Measurements from ENCODE around the gene NR2F6. TPM values are rescaled to one million over a fixed set of nuclear protein-coding genes. Genes with fewer than 3 reads are reported as not detected.
A peak's percentile ranks its signal among the peaks of the same experiment; 100 is the strongest.

The NR2F6 gene
- total and polyA plus RNA-seq, 4 donors, result 8.9 to 33.6 (median 26.1) TPM

GRCh38 chr19:17242431-17243208 is 3.1 kb downstream of the NR2F6 start:
- Histone ChIP-seq H3K27me3 (ENCODE audit: control insufficient read depth, insufficient read depth, low read length) (no peaks in the 10 kb centered on the region), H3K4me3 (ENCODE audit: low read depth, low read length) (no peak overlapping the region), H3K27ac (ENCODE audit: low read depth, low read length) (no peak overlapping the region), H3K9me3 (ENCODE audit: control insufficient read depth, insufficient read depth, low read length) (no peaks in the 10 kb centered on the region), H3K36me3 (ENCODE audit: control insufficient read depth, insufficient read depth, low read length) (peaks cover 26% of the 10 kb centered on the region), H3K4me1 (ENCODE audit: control insufficient read depth, insufficient read depth, low read length) (peaks cover 43% of the 10 kb centered on the region)
- WGBS (ENCODE audit: insufficient coverage), result 46% methylated on average over 4 of the region's 8 CpGs
- no peak for DNase-seq (ENCODE audit: low read depth in 4 of 6, low spot score in 6 of 6)

- peaks cover 37% of the 10 kb centered on the region for H3K4me1 ChIP-seq (ENCODE audit: control insufficient read depth, insufficient read depth, low read length)
- H3K27me3 ChIP-seq (ENCODE audit: control insufficient read depth, insufficient read depth, low read length), result no peaks in the 10 kb centered on the region
- no peak overlapping the region for H3K4me3 ChIP-seq (ENCODE audit: low read depth, low read length)
- 100% methylated on average over 6 of the region's 6 CpGs for WGBS (ENCODE audit: insufficient coverage)
- no peak for DNase-seq (ENCODE audit: low read depth in 4 of 6, low spot score in 6 of 6)
- H3K27ac ChIP-seq (ENCODE audit: low read depth, low read length), result no peak overlapping the region
- H3K9me3 ChIP-seq (ENCODE audit: control insufficient read depth, insufficient read depth, low read length), result no peaks in the 10 kb centered on the region
- peaks cover 35% of the 10 kb centered on the region for H3K36me3 ChIP-seq (ENCODE audit: control insufficient read depth, insufficient read depth, low read length)
Observed at GRCh38 chr19:17240826-17241399, 4.8 kb downstream of the NR2F6 start.

GRCh38 chr19:17240062-17240752 is 5.5 kb downstream of the NR2F6 start:
- WGBS (ENCODE audit: insufficient coverage), result 71% methylated on average over 18 of the region's 24 CpGs
- Histone ChIP-seq H3K27me3 (ENCODE audit: control insufficient read depth, insufficient read depth, low read length) (no peaks in the 10 kb centered on the region), H3K36me3 (ENCODE audit: control insufficient read depth, insufficient read depth, low read length) (peaks cover 37% of the 10 kb centered on the region), H3K4me3 (ENCODE audit: low read depth, low read length) (no peak overlapping the region), H3K4me1 (ENCODE audit: control insufficient read depth, insufficient read depth, low read length) (peaks cover 39% of the 10 kb centered on the region), H3K27ac (ENCODE audit: low read depth, low read length) (no peak overlapping the region), H3K9me3 (ENCODE audit: control insufficient read depth, insufficient read depth, low read length) (no peaks in the 10 kb centered on the region)
- no peak for DNase-seq (ENCODE audit: low read depth in 4 of 6, low spot score in 6 of 6)

- H3K36me3 ChIP-seq (ENCODE audit: control insufficient read depth, insufficient read depth, low read length), result peaks cover 50% of the 10 kb centered on the region
- no peak overlapping the region for H3K27ac ChIP-seq (ENCODE audit: low read depth, low read length)
- no peak for DNase-seq (ENCODE audit: low read depth in 4 of 6, low spot score in 6 of 6)
- no peak overlapping the region for H3K4me3 ChIP-seq (ENCODE audit: low read depth, low read length)
- no peaks in the 10 kb centered on the region for H3K9me3 ChIP-seq (ENCODE audit: control insufficient read depth, insufficient read depth, low read length)
- H3K4me1 ChIP-seq (ENCODE audit: control insufficient read depth, insufficient read depth, low read length), result peaks cover 32% of the 10 kb centered on the region
- H3K27me3 ChIP-seq (ENCODE audit: control insufficient read depth, insufficient read depth, low read length), result no peaks in the 10 kb centered on the region
- WGBS (ENCODE audit: insufficient coverage), result 94% methylated on average over 7 of the region's 13 CpGs
Observed at GRCh38 chr19:17237747-17238706, 7.7 kb downstream of the NR2F6 start.

GRCh38 chr19:17236811-17237543 is 8.7 kb downstream of the NR2F6 start:
- Histone ChIP-seq H3K4me3 (ENCODE audit: low read depth, low read length) (no peak overlapping the region), H3K27me3 (ENCODE audit: control insufficient read depth, insufficient read depth, low read length) (no peaks in the 10 kb centered on the region), H3K9me3 (ENCODE audit: control insufficient read depth, insufficient read depth, low read length) (no peaks in the 10 kb centered on the region), H3K27ac (ENCODE audit: low read depth, low read length) (no peak overlapping the region), H3K36me3 (ENCODE audit: control insufficient read depth, insufficient read depth, low read length) (peaks cover 56% of the 10 kb centered on the region), H3K4me1 (ENCODE audit: control insufficient read depth, insufficient read depth, low read length) (peaks cover 23% of the 10 kb centered on the region)
- no peak for DNase-seq (ENCODE audit: low read depth in 4 of 6, low spot score in 6 of 6)
- WGBS (ENCODE audit: insufficient coverage), result 52% methylated on average over 12 of the region's 18 CpGs

GRCh38 chr19:17235971-17236777 is 9.5 kb downstream of the NR2F6 start:
- peaks cover 23% of the 10 kb centered on the region for H3K4me1 ChIP-seq (ENCODE audit: control insufficient read depth, insufficient read depth, low read length)
- no peaks in the 10 kb centered on the region for H3K9me3 ChIP-seq (ENCODE audit: control insufficient read depth, insufficient read depth, low read length)
- H3K36me3 ChIP-seq (ENCODE audit: control insufficient read depth, insufficient read depth, low read length), result peaks cover 62% of the 10 kb centered on the region
- DNase-seq (ENCODE audit: low read depth in 4 of 6, low spot score in 6 of 6), result peak in 1 of 6 donors; percentile 74
- no peak overlapping the region for H3K4me3 ChIP-seq (ENCODE audit: low read depth, low read length)
- H3K27ac ChIP-seq (ENCODE audit: low read depth, low read length), result no peak overlapping the region
- H3K27me3 ChIP-seq (ENCODE audit: control insufficient read depth, insufficient read depth, low read length), result no peaks in the 10 kb centered on the region
- WGBS (ENCODE audit: insufficient coverage), result 20% methylated on average over 3 of the region's 27 CpGs

DNA sequence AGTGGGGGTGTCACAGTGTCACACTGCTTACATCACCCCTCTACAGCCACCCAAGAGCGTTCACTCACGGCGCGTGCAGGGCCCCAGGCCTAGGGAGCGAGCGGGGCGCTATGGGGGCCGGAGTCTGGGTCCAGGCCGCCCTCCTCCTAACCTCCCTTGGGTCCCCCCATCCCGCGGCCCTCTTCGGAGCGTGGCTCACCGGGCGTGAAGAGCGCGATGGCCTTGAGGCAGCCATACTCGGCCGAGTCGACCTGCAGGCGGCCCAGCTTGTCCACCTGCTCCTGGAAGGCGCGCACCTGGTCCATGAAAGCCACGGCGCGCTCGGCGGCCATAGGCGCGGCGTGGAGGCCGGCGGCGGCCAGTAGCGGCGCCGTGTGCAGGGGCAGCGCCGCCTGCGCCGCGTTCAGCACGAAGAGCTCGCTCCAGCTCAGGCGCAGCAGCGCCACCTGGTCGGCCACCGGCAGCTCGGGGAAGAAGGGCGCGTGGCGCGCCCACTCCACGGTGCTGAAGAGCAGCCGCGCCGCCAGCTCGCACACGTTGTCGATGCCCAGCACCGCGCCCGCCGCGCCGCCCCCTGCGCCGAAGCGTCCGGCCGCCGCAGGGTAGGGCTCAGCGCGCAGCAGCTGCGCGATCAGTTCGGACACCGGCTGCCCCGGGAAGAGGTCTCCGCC is 10.3 kb downstream of the NR2F6 start:
- peak in 3 of 6 donors; percentile 59 to 91 (median 88) for DNase-seq (ENCODE audit: low read depth in 4 of 6, low spot score in 6 of 6)
- WGBS (ENCODE audit: insufficient coverage), result 4% methylated on average over 80 of the region's 80 CpGs
- no peaks in the 10 kb centered on the region for H3K27me3 ChIP-seq (ENCODE audit: control insufficient read depth, insufficient read depth, low read length)
- peak overlapping the region; percentile 47 for H3K27ac ChIP-seq (ENCODE audit: low read depth, low read length)
- H3K4me3 ChIP-seq (ENCODE audit: low read depth, low read length), result peak overlapping the region; percentile 40
- no peaks in the 10 kb centered on the region for H3K9me3 ChIP-seq (ENCODE audit: control insufficient read depth, insufficient read depth, low read length)
- H3K4me1 ChIP-seq (ENCODE audit: control insufficient read depth, insufficient read depth, low read length), result peaks cover 23% of the 10 kb centered on the region
- H3K36me3 ChIP-seq (ENCODE audit: control insufficient read depth, insufficient read depth, low read length), result peaks cover 64% of the 10 kb centered on the region

GRCh38 chr19:17234911-17235299 is 10.8 kb downstream of the NR2F6 start:
- peak in 2 of 6 donors; percentile 56 to 74 for DNase-seq (ENCODE audit: low read depth in 4 of 6, low spot score in 6 of 6)
- Histone ChIP-seq H3K4me3 (ENCODE audit: low read depth, low read length) (peak overlapping the region; percentile 40), H3K9me3 (ENCODE audit: control insufficient read depth, insufficient read depth, low read length) (no peaks in the 10 kb centered on the region), H3K36me3 (ENCODE audit: control insufficient read depth, insufficient read depth, low read length) (peaks cover 64% of the 10 kb centered on the region), H3K27me3 (ENCODE audit: control insufficient read depth, insufficient read depth, low read length) (no peaks in the 10 kb centered on the region), H3K27ac (ENCODE audit: low read depth, low read length) (peak overlapping the region; percentile 47), H3K4me1 (ENCODE audit: control insufficient read depth, insufficient read depth, low read length) (peaks cover 23% of the 10 kb centered on the region)
- WGBS (ENCODE audit: insufficient coverage), result 36% methylated on average over 8 of the region's 11 CpGs

All from spinal cord (tissue), 10 donors.